Fibroblast of peridontal ligament (primary cell): ENCODE data around the gene HSDL1.
A peak's percentile ranks its signal among the peaks of the same experiment; 100 is the strongest.

Experiments used
- DNase-seq: peaks from one replicate; pipeline ENCODE4 v3.0.0-alpha.2; 2010; ENCODE audit errors: extremely low read depth

HSDL1 gene

DNA sequence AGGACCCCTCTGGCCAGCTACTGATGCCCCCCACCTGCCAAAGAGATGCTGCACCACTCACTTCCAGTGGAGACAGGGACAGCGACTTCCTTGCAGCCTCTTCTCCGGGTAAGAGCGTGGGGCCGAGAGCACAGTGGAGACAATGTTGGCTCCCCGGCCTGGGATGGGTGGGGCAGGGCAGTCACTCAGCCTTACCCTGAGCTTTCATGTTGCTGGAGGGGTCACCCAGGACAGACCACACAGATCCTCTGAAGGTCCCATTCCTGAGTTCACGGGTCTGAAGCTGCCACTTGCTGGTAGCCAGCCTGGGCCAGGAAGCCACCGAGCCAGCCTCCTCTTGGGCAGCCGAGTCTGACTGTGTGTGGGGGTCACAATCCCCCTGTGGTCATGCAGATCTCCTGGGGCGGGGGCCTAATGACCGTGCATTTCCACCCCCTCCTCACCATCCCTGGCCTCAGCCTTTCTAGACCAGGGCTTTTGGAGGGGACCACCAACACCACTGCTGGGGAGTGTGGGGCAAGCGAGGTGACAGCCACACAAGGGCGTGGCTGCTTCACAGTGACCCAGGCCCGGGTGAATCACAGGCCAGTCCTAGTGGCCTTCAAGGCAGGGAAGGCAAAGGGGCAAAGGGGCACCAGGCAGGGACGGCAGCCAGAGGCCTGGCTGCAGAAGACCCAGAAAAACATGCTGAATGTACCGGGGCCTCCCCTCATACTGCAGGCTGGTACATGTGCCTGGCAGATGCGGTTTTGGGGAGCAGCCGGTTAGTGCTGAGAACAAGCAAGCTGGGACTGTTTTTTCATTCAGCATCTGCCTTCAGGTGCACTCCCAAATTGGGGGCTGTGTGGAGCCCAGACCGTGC is 31.4 kb upstream of the HSDL1 start:
- no peak for DNase-seq

DNA sequence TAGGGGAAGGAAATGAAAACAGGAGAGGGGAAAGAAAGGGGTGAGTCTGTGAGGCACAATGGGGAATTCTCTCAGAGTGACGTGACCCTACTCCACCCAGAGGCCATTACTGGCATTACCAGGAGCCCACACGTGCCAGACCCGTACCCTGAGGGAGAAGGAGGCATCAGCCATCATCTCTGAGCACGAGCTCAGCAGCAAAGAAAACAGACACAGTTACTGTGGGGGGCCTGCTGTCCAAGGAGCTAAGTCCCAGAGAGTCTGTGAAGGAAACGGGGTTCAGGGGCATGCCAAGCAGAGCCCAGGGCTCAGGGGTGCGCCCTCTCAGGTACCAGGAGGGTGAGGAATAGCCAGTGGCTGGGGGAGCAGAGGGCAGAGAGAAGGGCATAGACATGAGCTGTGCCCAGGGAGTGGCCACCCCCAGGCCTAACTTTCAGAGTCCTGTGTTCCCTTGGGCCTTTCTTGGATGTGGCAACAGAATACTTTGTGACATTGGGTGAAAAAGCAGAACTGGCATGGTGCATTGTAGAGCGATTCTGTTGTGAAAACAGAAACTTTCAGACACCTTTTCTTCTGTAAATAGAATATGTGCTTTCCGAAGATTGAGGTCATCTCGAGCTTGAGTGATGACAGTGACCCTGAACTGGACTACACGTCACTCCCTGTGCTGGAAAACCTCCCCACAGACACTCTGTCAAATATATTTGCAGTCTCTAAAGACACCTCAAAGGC is 30.5 kb upstream of the HSDL1 start:
- peak; percentile 43 for DNase-seq

DNA sequence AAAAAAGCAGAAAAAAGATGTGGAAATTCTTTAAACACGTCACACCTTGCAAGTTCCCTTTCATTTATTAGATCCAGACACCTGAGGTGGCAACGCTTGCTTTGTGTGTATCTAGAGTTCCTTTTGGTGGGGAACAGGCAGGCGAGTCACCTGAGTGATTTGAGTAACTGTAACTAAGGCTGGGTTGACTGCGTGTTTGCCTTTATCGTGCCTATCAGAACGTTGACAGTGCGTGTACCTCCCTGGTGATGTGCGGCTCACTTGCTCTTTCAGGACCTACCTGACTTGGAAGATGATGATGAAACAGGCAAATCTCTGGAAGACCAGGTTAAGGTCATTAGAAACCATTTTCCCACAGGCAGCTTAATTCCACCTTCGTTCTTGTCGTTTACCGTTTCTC is 29.4 kb upstream of the HSDL1 start:
- DNase-seq: no peak

DNA sequence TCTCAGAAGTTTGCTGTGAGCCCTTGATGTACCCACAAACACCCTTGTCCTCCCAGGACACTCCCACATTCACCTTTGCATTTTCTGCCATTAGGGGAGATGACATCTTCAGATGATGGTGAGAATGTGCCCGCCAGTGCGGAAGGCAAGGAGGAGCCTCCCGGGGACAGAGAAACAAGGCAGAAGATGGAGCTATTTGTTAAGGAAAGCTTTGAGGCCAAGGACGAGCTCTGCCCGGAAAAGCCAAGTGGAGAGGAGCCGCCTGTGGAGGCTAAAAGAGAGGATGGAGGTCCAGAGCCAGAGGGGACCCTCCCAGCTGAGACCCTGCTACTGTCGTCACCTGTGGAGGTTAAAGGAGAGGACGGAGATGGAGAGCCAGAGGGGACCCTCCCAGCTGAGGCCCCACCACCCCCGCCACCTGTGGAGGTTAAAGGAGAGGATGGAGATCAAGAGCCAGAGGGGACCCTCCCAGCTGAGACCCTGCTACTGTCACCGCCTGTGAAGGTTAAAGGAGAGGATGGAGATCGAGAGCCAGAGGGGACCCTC is 24.9 kb upstream of the HSDL1 start:
- no peak for DNase-seq

DNA sequence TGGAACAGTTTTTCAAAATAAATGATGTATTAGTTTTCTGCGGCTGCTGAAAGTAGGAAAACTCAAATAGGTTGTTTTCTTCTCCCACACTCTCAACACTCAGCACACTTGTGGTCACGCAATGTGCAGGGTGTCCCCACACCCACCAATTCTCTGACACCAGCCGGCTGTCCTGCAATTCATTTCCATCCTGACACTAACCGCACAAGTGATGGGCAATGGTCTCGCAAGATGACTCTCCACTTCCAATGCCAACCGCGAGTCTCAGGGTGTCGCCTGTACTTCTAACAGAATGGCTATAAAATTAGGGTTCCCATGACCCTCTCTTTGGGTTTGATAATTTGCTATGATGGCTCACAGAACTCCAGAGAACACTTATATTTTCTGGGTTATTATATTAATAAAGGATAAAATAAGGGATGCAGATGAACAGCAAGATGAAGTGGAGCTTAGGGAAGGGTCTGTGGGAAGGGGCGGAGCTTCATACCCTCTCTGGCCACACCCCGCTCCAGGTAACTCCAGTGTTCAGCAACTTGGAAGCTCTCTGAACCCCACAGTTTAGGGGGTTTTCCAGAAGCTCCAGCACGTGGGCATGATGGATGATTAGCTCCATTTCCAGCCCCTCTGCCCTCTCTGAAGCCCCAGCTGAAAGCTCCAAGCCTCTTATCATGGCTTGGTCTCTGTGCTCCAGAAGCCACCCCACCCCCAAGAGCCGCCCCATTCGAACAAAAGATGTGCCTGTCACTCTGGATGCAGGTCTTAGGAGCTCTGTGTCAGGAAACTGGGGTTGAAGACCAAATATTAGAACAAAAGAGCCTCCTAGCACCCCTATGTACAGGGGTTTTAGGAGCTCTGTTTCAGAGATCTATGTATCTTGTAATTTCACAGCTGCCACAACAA is 22.1 kb upstream of the HSDL1 start:
- no peak for DNase-seq

DNA sequence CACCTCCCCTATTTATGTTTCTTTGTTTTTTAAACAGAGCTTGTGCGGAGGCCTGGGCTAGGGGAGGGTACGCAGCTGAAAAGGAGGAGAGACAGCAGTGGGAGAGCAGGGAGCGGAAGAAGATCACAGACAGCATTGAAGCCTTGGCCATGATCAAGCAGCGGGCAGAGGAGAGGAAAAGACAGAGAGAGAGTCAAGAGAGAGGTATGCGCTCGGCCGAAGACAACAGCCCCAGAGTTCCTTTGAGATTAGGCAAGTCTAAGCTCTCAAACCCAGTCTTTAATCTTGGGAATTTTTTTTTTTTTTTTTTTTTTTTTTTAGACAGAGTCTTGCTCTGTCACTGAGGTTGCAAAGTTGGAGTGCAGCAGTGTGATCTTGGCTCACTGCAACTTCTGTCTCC is 20.8 kb upstream of the HSDL1 start:
- DNase-seq: no peak

DNA sequence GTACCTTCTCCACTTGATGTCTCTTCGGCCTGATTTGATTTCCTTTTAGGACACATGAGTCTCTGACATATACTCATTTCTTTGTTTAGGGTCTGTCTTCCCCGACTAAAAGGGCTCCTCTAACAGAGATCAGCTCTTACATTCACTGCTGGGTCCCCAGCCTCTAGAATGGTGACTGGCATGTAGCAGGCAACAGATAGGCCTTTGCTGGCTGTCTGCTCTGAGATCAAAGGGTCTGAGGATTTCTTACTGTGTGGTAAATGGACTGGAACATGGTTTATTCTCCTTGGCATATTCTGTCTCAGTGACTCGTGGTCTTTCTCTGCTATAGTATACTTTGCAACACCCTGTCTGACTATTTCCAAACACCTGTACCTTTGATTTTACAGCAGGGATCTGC is 16.8 kb upstream of the HSDL1 start:
- DNase-seq: no peak

DNA sequence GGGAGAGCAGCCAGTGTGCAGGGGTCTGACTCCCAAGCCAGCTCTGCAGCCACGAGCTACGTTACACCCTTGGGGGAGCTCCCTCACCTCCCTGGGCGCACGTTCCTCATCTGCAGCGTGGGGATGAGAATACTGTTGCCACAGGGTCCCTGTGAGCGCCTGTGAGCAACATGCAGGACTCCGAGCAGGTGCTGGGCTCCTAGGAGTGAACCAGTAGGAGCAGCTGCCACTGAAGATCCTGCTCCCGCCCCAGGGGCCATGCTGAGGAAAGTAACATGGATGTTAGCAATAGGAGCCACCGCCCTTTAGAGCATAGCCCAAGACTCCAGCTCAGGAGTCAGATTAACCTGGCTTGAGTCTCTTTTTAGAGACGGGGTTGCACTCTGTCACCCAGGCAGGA is 16.1 kb upstream of the HSDL1 start:
- DNase-seq: no peak

DNA sequence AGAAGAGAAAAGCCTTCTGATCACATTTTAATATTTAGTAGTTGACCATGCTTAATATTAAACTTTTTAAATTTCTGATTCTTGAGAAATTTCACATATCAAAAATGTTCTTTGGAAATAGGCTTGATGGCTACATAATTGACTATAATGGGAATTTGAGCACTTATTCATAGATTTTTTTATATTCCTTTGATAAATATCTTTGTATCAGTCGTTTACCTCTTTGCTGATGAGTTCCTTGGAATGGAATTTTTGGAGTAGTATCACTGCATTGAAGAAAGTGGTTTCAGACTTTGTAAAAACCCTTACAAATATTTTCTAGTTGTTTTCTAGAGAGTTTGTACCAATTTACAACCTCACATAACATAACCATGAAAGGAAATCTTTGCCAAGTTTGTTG is 14.8 kb upstream of the HSDL1 start:
- no peak for DNase-seq

DNA sequence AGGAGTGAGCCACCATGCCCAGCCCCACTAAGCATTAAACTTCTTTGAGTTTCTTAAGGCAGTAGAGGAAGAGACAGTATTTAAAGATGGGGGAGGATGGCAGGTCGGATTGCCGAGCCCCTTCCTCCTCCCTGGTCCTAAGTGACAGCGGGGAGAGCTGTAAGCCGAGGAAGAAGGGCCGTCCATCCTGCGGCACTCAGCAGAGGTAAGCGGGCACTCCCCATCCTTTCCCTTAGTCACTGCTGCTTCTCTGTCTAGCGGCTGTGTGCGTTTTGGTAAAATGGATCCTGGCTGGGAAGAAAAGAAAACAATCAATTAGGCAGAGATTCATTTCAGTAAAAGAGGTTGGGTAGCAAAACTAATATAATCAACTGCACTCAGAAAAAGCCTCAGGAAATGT is 14.0 kb upstream of the HSDL1 start:
- DNase-seq: no peak

DNA sequence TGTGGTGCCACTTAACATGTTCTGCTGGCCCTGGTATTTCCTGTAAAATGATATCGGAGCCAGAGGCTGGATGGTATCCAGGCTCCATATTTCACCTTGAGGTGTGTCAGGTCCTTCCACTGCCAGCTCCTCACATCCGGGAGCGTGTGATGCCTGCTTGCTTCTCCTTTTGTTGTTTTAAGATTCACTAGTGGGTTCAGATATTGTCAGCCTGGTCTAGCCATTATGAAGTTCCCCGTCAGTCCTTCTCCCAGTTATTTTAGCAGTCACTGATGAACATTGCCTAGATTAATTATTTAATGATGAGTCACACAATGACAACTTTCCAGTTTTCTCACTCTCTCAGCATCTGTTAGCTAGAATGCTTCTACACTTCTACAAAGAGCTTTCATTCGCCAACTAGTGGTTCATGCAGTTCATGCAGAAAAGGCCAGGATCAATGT is 11.4 kb upstream of the HSDL1 start:
- no peak for DNase-seq

DNA sequence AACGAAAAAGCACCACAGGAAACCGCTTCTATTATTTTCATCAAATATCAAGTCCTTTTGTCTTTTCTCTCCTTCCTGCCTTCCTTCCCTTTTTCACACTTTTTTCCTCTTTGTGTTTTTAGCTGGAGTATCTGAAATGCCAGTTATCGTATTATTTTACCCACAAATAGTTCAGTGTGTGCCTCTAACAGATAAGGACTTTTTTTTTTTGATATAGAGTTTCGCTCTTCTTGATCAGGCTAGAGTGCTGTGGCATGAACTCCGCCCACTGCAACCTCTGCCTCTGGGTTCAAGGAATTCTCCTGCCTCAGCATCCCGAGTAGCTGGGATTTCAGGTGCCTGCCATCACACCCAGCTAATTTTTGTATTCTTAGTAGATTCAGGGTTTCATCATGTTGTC is 10.8 kb upstream of the HSDL1 start:
- DNase-seq: no peak

DNA sequence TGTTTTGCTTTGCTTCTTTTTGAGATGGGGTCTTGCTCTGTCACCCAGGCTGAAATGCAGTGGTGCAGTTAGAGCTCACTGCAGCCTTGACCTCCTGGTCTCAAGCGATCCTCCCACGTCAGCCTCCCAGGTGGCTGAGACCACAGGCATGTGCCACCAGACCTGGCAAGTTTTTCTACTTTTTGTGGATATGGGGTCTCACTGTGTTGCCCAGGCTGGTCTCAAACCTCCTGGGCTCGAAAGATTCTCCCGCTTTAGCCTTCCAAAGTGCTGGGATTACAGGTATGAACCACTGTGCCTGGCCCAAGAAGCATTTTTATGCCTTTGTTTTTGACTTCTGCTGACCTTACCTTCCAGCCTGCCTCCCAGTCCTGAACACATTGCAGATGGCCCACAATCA is 10.2 kb upstream of the HSDL1 start:
- no peak for DNase-seq

DNA sequence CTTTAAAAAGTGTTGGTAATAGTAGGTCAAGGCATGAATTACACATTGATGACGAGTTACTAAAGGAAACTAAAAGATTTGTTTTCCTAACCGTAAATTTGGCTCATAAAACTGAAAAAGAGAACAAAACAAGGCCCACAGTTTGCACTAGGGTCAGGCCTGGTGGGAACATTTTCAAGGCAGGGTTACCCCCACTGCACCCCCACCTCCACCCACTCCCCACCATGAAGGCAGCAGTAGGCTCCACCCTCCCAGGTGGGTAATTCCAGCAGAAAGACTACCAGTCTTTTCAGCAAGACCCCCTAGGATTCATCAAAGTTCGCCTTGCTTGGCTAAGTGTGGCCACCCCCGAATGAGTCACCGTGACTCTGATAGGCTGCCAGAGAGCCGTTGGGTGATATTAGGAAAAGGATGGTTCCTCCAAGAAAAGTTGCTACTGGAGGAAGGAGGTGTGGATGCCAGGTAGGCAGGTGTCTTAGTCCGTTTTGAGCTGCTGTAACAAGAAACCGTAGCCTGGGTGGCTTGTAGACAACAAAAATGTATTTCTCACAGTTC is 8.8 kb upstream of the HSDL1 start:
- DNase-seq: no peak

DNA sequence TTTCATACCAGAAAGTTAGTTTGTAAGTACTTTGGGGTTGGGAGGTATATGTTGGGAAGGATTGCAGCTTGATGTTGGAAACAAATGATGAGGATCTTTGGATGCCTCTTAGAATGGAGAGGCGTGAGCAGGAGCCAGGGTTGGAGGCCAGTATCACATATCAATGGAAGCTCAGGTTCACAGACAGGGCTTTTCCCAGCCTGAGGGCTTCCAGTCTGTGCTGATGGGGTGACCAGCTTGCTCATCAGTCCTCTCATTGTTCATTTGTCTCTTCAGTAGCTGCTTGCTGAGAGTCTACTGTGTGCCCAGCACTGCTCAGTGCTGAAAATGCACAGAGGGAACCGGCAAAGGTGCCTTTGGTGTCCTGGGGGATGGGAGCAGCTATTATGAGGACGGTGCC is 5.9 kb upstream of the HSDL1 start:
- no peak for DNase-seq

DNA sequence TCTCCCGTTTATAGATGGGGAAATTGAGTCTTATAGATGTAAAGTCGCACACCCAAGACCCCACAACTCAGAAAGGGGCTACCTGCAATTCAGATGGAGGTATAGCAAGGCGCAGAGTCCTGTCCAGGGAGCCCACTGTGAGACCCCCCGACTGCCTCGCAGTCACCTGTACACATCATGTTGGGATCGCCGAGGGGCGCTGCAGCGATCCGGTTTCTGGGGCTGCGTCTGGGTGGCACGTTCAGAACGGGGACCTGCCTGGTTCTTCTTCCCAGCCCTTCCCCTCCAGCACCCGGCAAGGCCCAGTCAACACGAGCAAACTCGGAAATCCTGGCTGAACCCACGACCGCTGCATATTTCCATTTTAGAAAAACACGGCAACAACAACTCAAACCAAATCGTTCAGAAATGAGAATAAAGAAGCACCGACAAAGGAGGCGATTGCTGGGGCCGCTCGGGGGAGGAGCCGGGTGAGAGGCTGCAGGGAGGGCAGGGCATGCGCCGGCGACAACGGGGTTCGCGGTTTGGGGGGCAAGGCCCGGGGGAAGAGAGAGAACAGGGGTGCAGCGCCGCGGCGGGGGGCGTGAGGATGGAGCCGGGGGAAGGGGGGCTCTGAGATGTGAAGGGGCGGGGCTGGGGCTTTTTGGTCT is 643 bp downstream of the HSDL1 start:
- no peak for DNase-seq

DNA sequence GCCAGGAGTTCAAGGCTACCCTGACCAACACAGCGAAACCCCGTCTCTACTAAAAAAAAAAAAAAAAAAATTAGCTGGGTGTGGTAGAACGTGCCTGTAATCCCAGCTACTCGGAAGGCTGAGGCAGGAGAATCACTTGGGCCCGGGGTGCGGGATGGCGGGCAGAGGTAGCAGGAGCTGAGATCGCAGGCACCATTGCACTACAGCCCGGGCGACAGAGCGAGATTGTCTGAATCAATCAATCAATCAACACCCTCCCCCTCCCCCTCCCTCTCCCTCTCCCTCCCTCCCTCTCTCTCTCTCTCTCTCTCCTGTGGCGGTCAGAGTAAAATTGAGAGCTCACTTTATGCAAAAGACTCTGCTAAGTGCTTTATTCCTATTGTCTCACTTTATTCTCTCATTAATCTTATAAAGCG is 1.2 kb downstream of the HSDL1 start:
- DNase-seq: no peak

DNA sequence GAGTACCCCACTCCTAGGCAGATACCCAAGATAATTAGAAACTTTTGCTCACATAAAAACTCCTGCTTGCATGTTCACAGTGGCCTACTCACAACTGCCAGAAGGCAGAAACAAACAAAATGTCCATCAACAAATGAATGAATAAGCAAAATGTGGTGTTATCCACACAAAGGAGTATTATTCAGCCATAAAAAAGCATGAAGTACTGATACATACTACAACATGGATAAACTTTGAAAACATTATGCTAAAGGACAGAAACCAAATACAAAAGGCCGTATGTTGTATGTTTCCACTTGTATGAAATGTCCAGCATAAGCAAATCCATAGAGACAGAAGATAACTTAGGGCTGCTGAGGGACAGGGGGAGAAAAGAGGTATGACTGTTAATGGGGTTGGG is 1.9 kb downstream of the HSDL1 start:
- no peak for DNase-seq

DNA sequence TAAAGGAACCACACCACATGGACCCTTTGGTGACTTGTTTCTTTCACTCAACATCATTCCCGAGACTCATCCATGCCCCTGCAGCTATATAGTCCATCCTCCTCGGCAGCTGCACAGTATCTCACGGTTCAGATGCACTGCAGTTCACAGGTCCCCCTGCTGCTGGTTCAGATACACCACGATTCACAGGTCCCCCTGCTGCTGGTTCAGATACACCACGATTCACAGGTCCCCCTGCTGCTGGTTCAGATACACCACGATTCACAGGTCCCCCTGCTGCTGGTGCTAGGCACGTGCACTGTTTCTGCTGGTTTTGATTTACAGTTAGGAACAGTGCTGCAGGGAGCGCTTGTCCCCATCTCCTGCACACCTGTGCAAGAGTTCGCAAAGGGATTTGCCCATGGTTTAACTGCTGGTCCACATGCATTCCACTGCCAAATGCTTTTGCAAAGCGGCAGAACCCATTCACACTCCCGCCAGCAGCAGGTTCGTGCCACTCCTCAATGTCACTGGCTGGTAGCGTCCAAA is 3.8 kb downstream of the HSDL1 start:
- no peak for DNase-seq

DNA sequence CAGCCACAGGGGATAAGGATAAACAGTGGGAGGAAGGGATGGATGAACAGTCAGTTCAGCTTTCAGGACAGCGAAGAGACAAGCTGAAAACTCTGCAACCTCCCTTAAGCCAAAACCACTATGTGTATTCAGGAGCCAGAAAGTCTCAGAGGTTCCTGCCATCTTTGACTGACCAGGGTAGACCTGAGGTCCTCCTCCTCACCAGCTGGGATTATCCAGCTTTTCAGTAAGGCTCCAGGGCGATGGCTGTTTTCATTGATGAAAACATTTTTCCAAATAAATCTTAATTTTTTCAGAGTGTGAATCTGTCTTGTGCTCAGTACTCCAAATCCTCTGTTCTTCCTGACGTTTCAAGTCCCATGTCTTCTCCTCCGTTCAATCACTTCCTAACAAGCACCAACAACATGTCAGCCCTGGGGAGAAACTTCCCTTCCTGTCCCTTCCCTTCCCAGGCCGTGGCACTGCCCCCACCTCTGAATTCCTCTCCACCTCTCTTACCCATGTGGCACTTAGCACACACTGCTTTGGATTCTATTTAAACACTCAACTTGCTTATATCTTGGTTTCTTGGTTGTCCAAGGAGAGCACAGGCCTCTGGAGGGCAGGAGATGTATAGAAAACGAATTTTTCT is 5.2 kb downstream of the HSDL1 start:
- DNase-seq: no peak
